Occipital lobe (tissue), 2 donors: ENCODE data around the gene CD300LG. TPM values are rescaled to one million over a fixed set of nuclear protein-coding genes. Genes with fewer than 3 reads are reported as not detected.
"Not testable (repeated sequence)": the region's sequence is repeated elsewhere in the genome, so short reads cannot be mapped to it uniquely, and the experiment has no call there.

Source experiments
- DNase-seq: peaks from one replicate; lab custom pipeline; 2025; lab: John Stamatoyannopoulos, UW
- total RNA-seq: library from RNA; depleted of rRNA; stranded (reverse); fragments of >200 nt; gene quantifications from one replicate; pipeline ENCODE4 v1.2.3, GENCODE V29; 2014

Gene CD300LG
- total RNA-seq, 1 donor from 2014 or later, result not detected

DNA sequence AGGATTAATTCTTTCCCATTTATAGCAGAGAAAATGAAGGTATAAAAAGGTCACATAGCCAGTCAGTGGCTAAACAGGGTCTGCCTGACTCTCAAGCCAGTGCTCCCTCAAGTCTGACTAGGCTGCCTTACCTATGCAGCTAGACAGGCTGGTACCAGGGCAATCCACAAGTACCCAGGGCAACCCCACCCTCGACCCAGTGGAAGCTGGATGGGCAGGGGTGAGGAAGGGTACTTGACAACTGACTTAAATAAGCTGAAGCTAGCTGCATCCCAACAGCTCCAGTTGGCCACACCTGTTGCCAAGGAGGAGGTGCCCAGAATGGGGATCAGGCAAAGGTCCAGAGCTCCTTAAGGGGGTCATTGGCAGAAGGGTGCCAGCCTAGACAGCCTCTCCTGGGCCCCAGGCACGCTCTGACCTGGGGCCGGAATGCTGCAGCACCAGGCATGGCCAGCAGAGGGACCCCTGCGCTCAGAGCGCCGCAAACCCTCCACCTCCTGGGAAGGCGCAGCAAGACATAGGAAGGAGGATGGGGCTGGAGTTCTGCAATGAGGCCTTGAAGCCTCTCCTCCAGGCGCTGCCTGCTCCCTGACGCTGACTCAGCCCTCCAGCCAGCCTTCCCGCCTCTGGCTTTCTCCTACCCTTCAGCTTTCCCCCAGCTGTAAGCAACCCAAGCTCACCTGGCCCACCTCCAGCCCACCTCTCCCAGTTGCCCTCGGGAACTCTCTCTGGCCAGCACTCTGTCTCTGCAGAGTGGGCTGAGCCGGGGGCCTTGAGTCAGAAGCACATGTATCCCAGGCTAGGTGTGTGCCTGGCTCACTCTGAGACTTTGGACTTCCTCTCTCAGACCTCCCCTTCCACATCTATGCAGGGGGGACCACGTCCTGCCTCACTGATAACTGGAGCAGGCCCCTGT lies 31.5 kb downstream of the CD300LG start:
- peak; percentile 14 for DNase-seq

DNA sequence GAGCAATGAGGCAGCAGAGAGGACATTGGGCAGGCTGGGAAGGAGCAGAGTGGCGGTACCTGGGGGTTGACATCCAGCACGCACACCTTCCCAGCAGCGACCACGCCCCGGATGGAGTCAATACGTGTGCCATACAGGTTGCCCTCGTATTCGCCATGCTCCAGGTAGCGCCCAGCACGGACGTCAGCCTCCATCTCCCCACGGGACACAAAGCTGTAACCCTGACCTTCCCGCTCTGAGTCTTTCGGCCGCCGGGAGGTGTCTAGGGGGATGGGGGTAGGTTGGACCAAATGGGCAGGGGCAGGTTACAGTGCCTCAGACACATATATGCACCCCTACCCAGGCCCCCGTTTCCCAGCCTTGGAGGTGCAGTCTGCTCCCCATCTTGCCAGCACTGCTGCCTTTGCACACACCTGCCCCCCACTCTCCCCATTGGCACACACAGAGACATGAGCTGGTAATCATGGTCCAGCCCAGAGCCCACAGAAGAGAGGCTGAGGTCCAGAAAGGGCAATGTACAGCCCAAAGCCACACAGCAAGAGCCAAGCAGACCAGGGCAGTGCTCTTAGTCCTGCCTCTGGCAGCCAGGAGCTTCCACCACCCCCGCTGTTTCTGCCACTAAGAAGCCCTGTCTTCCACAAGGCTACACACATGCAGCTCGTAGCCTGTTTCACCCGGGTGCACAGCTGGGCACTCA lies 32.9 kb downstream of the CD300LG start:
- no peak for DNase-seq

DNA sequence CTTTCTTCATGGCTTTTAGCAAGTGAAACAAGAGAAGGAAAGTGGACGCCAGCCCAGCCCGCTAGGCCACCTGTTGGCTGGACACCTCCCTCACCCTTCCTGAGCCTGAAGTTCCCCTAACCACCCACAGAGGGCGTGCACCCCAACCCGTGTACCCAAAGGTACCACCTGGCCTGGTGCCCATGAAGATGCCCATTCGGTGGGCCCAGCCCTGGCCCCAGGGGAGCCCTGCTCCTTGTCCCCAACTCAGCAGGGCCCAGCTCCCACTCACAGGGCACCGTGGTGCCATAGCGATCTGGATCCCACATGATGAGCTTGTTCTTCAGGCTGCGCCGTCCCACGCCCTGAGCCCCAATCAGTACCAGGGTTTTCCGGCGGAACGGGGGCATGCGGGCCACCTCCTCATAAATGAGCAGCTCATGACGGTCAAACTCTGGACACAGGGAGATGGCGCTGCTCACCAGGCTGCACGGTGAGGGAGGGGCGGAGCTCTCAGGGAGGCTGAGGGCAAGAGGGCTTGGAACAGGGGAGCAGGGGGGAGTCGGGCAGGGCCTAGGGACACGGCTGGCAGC lies 33.5 kb downstream of the CD300LG start:
- DNase-seq, result no peak

DNA sequence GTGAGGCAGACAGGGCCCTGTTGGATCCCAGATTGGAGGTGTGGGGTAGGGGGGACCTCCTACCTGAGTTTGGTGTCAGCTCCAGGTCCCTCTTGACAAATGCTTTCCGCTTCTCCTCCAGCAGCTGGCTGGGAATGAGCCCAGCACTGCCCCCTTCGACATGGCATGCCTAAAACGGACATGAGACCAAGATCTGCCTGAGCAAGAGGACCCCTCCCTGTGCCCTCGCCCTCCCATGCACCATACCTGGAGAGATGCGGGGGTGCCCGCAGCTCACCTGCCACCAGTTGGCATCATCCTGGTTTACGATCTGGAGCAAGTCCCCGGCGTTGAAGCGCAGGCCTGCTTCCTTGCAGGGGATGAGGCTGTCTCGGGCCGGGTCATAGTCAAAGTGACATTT lies 34.2 kb downstream of the CD300LG start:
- no peak for DNase-seq

DNA sequence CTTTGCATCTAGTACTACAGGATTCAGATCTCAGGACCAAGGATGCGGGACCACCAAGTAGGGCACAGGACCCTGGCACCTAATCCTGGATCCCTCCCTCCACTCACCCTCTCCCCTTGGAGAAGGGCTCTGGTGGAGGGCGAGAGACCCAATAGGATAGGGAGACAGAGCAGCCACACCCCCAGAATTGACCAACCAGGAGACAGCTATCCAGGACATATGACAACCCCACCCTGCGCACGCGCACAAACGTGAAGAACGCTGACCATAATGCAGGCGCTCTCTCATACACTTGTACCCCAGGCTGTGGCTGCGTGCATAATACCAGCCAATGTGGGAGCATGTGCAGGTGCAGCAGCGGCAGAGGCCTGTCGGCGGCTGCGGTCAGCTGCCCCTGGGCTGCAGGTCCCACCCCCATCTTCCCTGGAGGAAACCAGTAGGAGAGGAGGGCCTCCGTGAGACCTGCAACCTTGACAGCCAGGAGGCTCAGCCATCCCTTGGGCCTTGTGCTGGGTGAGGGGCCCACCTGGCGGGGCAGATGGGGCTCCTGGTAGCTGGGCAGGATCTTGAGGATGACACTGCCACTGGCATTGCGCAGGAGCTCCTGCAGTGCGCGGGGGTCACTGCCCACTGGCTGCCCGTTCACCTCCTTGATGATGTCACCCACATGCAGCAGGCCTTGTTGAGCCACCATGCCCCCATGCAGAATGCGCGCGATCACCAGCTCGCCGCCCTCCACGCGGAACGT lies 35.0 kb downstream of the CD300LG start:
- no peak for DNase-seq

DNA sequence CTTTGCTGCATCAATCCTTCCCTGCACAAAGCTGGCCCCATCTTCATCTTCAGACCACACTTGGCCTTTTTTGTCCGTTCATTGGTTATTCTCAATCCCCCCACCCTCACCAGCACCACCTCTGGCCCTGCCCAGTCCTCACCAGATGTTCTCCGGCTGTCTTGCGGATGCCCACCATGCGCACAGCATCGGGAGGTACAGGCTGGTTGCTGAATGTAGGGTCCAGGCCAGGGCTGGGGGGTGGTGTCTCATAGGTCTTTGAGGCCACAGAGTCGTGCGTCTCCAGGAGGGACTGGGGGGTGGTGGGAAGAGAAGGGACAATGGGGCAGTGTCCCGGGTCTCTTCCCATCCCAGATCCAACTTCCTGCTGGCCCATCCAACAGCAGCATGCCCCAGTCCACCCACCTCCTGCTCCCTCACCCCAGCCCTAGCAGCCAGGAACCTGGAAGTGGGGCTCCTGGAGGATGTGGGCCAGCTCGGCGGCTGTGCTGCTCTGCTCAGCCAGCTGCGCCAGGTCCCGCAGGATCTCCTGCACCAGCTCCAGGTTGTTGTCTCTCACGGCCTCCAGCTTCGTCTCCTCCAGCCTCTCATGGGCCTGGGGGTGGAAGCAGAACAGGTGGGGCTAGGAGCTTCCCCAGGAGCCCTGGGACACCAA lies 35.9 kb downstream of the CD300LG start:
- no peak for DNase-seq

DNA sequence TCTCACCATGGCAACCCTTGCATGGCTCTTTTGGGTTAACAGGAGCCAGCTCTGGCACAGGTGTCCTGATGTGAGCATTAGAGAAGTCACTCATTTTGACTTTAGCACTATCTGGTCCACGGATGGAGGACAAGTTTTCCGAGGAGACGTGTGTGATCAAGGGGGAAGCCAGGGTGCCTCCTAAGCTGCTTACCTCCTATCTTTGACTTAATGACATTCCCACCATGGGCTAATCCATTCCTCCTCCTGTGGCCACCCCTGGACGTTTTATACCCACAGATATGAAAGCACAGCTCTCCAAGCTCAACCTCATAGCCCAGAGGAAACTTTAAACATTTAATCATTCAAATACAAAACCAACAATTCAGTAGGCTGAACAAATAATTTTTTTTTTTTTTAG lies 41.6 kb downstream of the CD300LG start:
- no peak for DNase-seq

DNA sequence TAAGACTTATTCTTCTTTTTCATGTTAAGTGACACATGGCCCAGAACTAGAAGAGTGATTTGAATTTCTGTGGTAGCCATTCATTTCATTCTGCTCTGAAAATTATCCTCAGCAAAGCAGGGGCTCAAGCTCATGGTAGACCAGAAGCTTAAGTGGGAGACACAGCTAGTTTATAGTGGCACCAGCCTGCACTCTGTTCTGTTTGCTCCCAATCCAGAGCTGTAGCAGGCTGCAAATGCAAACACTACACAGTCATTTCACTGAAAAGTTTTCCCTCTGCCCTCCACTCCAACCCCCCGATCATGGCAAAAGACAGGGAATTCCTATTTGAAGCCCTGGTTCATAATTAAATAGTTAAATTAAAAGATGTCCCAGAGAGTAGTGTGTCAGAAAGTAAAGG lies 43.3 kb downstream of the CD300LG start:
- DNase-seq, result no peak

DNA sequence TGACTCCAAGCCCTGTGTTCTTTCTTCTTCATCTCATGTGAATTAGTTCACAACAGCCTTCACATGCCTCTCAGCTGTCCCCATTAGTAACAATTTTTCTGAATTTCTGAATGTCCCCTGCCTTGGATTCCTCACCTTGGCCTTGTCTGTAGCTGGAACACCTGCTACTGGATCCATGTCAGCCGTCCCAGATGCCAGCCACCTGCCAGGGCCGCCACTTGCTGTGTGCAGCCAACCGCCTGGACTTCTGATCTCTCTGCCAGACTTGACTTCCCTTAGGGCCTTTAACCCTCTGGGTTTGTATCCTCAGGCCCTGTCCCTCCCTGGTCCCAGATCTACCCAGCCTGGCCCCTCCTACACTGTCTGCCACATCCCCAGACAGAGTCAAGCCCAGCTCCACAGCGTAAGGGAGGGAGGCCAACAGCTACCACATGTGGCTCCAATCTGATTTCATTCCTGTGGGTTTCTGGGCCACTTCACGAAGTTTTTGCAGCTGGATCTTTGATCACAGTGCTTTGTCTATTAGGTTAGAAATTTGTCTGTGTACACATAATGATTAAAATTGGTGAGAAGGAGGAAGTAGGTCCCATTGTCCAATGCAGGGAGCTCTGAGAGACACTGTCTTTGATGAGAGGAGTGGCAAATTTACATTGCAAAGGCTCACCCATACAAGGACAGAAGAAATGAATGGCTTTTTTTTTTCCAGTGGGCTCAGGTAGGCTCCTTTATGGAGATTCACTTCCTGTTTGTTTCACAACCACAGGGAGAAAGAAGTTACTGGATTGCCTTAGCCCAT lies 45.1 kb downstream of the CD300LG start:
- DNase-seq, result no peak

DNA sequence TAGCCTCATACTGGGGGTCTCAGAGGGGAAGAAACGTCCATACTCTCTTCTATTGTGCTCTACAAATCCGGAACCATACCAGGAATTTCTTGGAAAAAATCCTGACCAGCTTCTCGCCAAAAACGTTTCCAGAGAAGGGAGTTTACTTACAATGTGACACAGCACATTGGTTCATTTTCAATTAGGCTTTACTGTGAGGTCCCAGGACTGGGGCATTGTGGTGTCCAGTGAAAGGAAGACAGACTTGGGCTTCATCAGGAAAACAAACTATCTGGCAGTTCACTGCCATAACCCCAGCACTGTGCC lies 45.6 kb downstream of the CD300LG start:
- DNase-seq, result no peak

DNA sequence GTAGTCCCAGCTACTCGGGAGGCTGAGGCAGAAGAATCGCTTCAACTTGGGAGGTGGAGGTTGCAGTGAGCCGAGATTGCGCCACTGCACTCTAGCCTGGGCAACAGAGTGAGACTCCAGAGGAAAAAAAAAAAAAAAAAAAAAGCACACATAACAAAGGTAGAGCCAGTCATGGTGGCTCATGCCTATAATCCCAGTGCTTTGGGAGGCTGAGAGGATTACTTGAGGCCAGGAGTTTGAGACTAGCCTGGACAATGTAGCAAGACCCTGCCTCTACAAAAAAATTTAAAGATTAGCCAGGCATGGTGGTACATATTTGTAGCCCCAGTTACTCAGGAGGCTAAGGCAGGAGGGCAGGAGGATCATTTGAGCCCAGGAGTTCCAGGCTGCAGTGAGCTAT lies 47.5 kb downstream of the CD300LG start:
- DNase-seq, result not testable (repeated sequence)

DNA sequence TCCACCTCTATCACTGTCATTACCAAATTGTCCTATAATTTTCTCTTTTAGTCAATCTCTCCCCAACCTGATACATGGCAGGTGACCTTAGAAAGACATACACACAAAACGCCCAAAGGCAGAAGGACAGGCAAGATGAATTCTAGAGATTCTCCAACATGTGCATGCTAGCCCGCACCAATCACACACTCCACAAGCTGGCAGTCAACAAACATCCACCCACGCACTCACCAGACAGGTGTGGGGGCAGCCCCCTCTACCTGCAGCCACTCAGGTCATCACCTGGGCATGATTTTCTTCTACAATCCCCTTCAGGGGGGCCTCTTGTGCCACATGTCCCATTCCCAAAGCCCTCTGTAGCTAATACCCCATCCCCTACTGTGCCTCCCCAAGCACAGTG lies 50.9 kb downstream of the CD300LG start:
- DNase-seq, result no peak

DNA sequence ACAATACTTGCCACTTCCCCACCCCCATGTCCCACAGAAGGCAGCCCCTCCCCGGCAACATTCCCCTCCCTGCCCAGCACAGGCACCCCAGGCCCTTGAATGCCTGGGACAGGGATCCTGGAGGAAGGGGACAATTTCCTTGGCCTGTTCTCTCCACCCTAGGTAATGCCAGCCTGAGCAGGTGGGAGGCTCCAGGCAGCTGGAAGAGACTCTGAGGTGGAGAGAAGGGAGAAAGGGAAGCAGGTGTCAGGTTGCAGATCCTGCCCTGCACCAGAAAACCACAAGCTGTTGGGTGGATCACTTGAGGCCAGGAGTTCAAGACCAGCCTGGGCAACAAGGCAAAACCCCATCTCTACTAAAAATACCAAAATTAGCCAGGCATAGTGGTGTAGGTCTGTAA lies 51.5 kb downstream of the CD300LG start:
- DNase-seq, result no peak

DNA sequence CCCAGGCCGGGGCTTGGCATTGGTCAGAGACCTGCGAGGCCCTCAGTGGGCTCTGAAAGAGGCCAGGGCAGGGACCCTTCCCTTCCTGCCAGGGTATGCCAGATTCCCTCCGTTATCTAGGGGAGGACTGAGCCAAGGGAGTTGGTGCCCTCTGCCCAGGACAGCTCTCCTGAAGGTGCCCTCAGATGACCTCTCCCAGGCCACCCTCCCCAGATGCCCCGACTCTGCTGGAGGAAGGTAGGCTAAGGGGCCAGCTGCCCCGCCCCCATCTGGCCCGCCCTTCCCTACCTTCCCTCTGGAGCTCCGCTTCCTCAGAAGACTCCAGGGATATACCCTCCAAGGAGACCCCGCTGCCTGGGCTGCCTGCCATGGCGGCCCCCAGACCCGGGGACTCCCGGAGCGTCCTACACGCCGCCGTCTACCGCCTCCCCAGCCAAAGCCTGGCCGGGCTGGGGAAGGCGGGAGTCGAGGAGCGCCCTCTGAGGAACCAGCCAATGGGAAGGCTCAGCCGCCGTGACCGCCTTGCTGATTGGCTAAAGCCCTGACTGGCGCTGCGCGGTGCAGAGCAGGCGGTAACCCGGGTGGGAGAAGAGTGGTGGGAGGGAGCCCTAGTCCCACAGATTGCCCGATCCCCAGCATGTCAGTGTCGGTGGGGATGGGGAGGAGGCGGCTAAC lies 53.3 kb downstream of the CD300LG start:
- peak; percentile 74 for DNase-seq

DNA sequence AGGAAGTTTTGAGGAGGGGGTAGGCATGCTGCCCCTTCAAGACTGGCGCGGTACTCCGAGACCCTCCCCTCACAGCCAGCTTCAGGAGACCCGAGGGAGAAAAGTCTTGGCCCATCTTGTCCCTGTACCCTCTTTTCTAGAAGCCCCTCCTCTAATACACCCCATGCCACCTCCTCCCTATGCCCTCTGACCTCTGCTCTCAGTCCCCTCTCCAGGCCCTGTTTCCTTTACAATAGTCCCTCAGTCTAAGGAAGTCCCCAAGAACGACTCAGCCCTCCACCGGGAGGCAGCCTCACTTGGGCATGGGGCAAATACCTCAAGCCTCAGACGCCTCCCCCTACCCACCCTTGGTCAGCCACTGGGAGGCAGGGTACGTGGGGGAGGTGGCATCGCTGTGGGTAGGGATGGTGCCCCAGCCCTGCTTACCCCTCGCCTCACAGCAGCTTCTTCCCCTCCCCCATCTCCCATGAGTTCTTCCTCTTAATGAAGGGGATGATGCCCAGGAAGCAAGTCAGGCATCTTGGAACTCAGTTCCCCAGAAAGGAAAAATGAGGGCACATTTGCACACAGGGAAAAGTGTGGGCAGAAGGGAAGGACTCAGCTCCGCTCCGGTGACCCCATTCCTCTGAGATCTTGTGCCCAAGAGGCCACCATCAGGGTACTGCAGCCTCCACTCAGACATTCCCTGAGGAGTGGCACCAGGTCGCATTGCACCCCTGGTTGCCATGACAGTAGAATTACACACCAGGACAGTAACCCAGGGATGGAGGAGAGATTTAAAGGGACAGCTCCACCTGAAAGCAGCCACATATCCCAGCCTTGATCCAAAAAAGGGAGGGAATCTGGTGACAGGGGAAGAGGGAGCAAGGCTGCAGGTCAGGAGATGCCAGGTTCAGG lies 54.1 kb downstream of the CD300LG start:
- no peak for DNase-seq

DNA sequence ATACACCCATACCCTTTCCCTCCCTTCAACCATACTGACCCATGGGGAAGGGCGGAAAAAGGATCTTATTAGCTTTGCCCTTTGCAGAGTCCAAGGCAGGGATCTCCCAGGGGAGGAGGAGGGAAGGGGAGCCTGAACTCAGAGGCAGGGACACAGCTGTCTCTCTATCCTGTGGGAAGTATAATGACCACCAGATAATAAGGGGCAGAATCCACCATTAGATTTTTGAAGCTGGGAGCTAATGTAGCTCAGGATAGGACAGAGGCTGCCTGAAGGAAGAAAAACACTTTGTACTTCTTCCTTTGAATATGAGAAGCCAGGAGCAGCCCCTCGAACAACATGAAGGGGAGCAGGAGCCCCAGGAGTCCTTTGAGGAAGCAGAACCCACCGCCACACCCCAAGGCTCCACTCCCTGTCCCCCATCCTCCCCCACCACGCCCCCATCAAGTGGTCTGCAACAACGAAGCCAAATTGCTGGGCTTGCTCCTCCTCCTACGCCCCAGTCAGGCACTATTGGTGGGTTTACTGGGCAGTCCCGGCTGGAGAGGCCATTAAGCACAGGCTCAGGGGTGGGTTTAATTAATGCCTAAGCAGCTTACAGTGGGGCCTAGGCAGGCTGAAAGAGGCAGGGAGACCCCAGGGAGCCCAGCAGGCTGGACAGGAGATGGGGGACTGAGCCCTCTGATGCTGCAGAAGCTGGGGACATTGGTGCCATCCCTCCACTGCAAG lies 55.0 kb downstream of the CD300LG start:
- no peak for DNase-seq

DNA sequence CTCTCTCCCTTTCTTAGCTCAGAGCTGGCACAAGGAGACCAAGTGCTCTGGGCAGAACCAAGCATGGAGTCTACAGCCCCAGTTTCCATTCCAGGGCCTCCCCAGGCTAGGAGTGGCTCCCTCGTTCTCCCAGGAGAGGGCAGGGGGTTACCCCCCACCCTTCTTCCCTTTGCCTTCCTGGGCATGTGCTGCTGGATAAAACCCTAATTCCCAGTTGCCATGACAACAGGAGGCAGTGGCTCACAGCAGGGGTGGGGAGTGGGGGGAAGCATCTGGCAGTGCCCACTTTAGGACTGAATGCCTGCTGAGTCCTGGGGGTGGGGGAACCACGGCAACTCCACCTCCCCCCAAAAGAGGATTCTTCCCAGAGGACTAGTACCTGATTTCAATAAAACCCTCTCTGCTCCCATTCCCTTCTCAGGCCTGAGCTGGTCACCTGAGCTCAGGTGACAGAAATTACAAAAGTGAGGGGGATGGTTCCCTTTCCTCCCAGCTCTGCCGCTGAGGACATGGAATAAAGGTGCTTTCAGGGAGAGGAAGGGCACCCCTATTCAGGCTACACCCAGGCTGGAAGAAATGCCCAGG lies 58.5 kb downstream of the CD300LG start:
- no peak for DNase-seq
